Measurements from ENCODE around the gene RCOR1.
"Not testable (repeated sequence)": the region's sequence is repeated elsewhere in the genome, so short reads cannot be mapped to it uniquely, and the experiment has no call there.

RCOR1 gene

GRCh38 chr14:102591372-102591943 lies 991 bp upstream of the RCOR1 start:
- DNase-seq (ENCODE audit: low read depth in 2 of 2, low spot score in 1 of 2) = peak in 1 of 2 donors; percentile 10

- no peak for DNase-seq (ENCODE audit: low read depth in 2 of 2, low spot score in 1 of 2)
Measured at GRCh38 chr14:102592763-102593060, 263 bp downstream of the RCOR1 start.

- DNase-seq (ENCODE audit: low read depth in 2 of 2, low spot score in 1 of 2) = peak; percentile 31 to 32
Measured at GRCh38 chr14:102593061-102593824, 794 bp downstream of the RCOR1 start.

GRCh38 chr14:102593825-102594137 lies 1.3 kb downstream of the RCOR1 start:
- no peak for DNase-seq (ENCODE audit: low read depth in 2 of 2, low spot score in 1 of 2)

- peak; percentile 18 to 23 for DNase-seq (ENCODE audit: low read depth in 2 of 2, low spot score in 1 of 2)
Measured at GRCh38 chr14:102594514-102595175, 2.2 kb downstream of the RCOR1 start.

- no peak for DNase-seq (ENCODE audit: low read depth in 2 of 2, low spot score in 1 of 2)
Measured at GRCh38 chr14:102601378-102601925, 9.0 kb downstream of the RCOR1 start.

- DNase-seq (ENCODE audit: low read depth in 2 of 2, low spot score in 1 of 2) = no peak
Measured at GRCh38 chr14:102602421-102603292, 10.2 kb downstream of the RCOR1 start.

GRCh38 chr14:102603293-102603907 lies 11.0 kb downstream of the RCOR1 start:
- no peak for DNase-seq (ENCODE audit: low read depth in 2 of 2, low spot score in 1 of 2)

- no peak for DNase-seq (ENCODE audit: low read depth in 2 of 2, low spot score in 1 of 2)
Measured at GRCh38 chr14:102604183-102604582, 11.7 kb downstream of the RCOR1 start.

GRCh38 chr14:102605029-102605428 lies 12.6 kb downstream of the RCOR1 start:
- no peak for DNase-seq (ENCODE audit: low read depth in 2 of 2, low spot score in 1 of 2)

GRCh38 chr14:102606296-102606695 lies 13.8 kb downstream of the RCOR1 start:
- DNase-seq (ENCODE audit: low read depth in 2 of 2, low spot score in 1 of 2) = no peak

GRCh38 chr14:102608064-102608446 lies 15.6 kb downstream of the RCOR1 start:
- DNase-seq (ENCODE audit: low read depth in 2 of 2, low spot score in 1 of 2) = no peak

GRCh38 chr14:102610968-102611811 lies 18.7 kb downstream of the RCOR1 start:
- no peak for DNase-seq (ENCODE audit: low read depth in 2 of 2, low spot score in 1 of 2)

GRCh38 chr14:102616318-102616717 lies 23.9 kb downstream of the RCOR1 start:
- no peak for DNase-seq (ENCODE audit: low read depth in 2 of 2, low spot score in 1 of 2)

GRCh38 chr14:102616799-102617198 lies 24.4 kb downstream of the RCOR1 start:
- no peak for DNase-seq (ENCODE audit: low read depth in 2 of 2, low spot score in 1 of 2)

GRCh38 chr14:102619012-102619411 lies 26.6 kb downstream of the RCOR1 start:
- not testable (repeated sequence) for DNase-seq (ENCODE audit: low read depth in 2 of 2, low spot score in 1 of 2)

- DNase-seq (ENCODE audit: low read depth in 2 of 2, low spot score in 1 of 2) = no peak
Measured at GRCh38 chr14:102620413-102620812, 28.0 kb downstream of the RCOR1 start.

- no peak for DNase-seq (ENCODE audit: low read depth in 2 of 2, low spot score in 1 of 2)
Measured at GRCh38 chr14:102622262-102622885, 29.9 kb downstream of the RCOR1 start.

- no peak for DNase-seq (ENCODE audit: low read depth in 2 of 2, low spot score in 1 of 2)
Measured at GRCh38 chr14:102624666-102625065, 32.2 kb downstream of the RCOR1 start.

Measured in stimulated activated CD8-positive, alpha-beta memory T cell treated with anti-CD3 and anti-CD28 coated beads, Interleukin-4, amount 100 ng/mL, for 4 hours (primary cell).